ENCODE data around the gene SVEP1. TPM values are rescaled to one million over a fixed set of nuclear protein-coding genes. Genes with fewer than 3 reads are reported as not detected.

The SVEP1 gene
- total and polyA plus RNA-seq, 2 experiments from 2014 or later: 0.18 to 0.63 TPM

DNA sequence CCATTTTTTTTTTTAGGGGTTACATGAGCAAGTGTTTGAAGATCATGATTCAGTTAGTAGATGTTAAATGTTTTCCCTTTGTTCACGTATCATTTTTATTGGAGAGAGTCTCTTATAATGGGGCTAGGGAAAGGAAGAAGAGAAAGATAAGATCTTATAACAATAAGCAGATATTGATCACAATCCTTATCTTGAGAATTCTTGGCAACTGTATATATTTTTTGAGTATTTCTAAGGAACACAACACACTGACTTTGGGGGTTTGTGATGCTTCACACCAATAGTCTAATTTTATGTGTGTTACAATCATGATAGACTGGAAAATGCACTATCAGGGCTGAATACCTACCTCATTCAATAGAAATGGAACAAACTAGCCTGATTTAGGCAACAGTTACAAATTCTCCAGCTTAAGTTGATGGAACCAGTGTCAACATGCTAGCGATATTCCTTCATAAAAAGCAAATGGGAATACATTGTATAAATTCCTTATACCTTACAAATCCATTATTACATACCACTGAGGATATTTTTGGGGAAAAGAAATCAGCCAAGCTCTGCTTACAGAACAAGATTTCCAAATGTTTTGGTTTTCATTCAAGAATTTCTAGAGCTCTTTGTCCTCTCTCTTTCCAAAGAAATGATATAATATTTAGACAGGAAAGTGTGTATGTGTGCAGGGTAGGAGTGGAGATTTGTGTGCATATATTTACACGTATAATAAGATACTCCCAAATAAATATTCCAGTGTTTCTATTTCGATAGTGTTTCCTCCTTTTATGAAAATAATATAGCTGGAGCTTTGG lies 41.5 kb downstream of the SVEP1 start:
- no peaks in the 10 kb centered on the region for H3K79me2 ChIP-seq (replicated peaks; ENCODE audit: insufficient read depth)
- no peaks in the 10 kb centered on the region for H4K20me1 ChIP-seq (replicated peaks; ENCODE audit: insufficient read depth)
- H3K4me3 ChIP-seq: no peak overlapping the region
- no peak overlapping the region for H2AFZ ChIP-seq
- TF ChIP-seq, protein P1, sequence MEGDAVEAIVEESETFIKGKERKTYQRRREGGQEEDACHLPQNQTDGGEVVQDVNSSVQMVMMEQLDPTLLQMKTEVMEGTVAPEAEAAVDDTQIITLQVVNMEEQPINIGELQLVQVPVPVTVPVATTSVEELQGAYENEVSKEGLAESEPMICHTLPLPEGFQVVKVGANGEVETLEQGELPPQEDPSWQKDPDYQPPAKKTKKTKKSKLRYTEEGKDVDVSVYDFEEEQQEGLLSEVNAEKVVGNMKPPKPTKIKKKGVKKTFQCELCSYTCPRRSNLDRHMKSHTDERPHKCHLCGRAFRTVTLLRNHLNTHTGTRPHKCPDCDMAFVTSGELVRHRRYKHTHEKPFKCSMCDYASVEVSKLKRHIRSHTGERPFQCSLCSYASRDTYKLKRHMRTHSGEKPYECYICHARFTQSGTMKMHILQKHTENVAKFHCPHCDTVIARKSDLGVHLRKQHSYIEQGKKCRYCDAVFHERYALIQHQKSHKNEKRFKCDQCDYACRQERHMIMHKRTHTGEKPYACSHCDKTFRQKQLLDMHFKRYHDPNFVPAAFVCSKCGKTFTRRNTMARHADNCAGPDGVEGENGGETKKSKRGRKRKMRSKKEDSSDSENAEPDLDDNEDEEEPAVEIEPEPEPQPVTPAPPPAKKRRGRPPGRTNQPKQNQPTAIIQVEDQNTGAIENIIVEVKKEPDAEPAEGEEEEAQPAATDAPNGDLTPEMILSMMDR (conservative IDR thresholded peaks at IDR 0.05; ENCODE audit: low read depth in 2 of 2): no peak
- TF ChIP-seq NANOG (IDR thresholded peaks at IDR 0.05; ENCODE audit: borderline replicate concordance): no peak
- TF ChIP-seq STAT1 (IDR thresholded peaks at IDR 0.05; ENCODE audit: unreplicated experiment): no peak
- TF ChIP-seq POLR2AphosphoS5 (IDR thresholded peaks at IDR 0.05; ENCODE audit: low read depth): no peak
- no peak for TF ChIP-seq CREB1 (CRISPR knock-in tag; IDR thresholded peaks at IDR 0.05; ENCODE audit: low read depth)
- H3K4me1 ChIP-seq (ENCODE audit: insufficient read depth): no peaks in the 10 kb centered on the region
- DNase-seq (ENCODE audit: low spot score) (no peak), ATAC-seq (no peak)
- 0 out of 2 replicates have a peak, but pooled peaks cover 1% of the 10 kb centered on the region for H3K9me2 ChIP-seq (ENCODE audit: insufficient read depth)
- no peaks in the 10 kb centered on the region for H3K4me1 Mint-ChIP-seq
- no peaks in the 10 kb centered on the region for H3K27me3 Mint-ChIP-seq (ENCODE audit: insufficient read depth, low read depth, poor library complexity)
- H3K4me2 ChIP-seq: no peak overlapping the region
- no peak overlapping the region for H3K27ac Mint-ChIP-seq
- no peak overlapping the region for H3K27ac ChIP-seq (ENCODE audit: low read depth)
- no peaks in the 10 kb centered on the region for H3K36me3 ChIP-seq (ENCODE audit: insufficient read depth)
- no peaks in the 10 kb centered on the region for H3K27me3 ChIP-seq (ENCODE audit: insufficient read depth)
- no peaks in the 10 kb centered on the region for H3F3A ChIP-seq (replicated peaks; ENCODE audit: low read depth)
- H3K9me3 Mint-ChIP-seq: peaks cover 12% of the 10 kb centered on the region; the same call in 2 of the 3 replicates
- H3K36me3 Mint-ChIP-seq (ENCODE audit: low read depth): no peaks in the 10 kb centered on the region
- no peak overlapping the region for H3K4me3 Mint-ChIP-seq

GRCh38 chr9:110536822-110537221 lies 42.7 kb downstream of the SVEP1 start:
- ATAC-seq: no peak
- H3K4me1 Mint-ChIP-seq: no peaks in the 10 kb centered on the region
- TF ChIP-seq JUNB (IDR thresholded peaks at IDR 0.05; ENCODE audit: unreplicated experiment) (no peak), NANOG (IDR thresholded peaks at IDR 0.05; ENCODE audit: borderline replicate concordance) (no peak), POLR2AphosphoS5 (IDR thresholded peaks at IDR 0.05; ENCODE audit: low read depth) (no peak), ZNF114 (CRISPR knock-in tag; IDR thresholded peaks at IDR 0.05) (no peak), EZH2 (IDR thresholded peaks at IDR 0.05; ENCODE audit: low read depth, unreplicated experiment) (no peak), ZNF462 (CRISPR knock-in tag; IDR thresholded peaks at IDR 0.05) (no peak)
- TF ChIP-seq, protein P2, sequence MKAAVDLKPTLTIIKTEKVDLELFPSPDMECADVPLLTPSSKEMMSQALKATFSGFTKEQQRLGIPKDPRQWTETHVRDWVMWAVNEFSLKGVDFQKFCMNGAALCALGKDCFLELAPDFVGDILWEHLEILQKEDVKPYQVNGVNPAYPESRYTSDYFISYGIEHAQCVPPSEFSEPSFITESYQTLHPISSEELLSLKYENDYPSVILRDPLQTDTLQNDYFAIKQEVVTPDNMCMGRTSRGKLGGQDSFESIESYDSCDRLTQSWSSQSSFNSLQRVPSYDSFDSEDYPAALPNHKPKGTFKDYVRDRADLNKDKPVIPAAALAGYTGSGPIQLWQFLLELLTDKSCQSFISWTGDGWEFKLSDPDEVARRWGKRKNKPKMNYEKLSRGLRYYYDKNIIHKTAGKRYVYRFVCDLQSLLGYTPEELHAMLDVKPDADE (IDR thresholded peaks at IDR 0.05): no peak

More at GRCh38 chr9:110536822-110537221, 42.7 kb downstream of the SVEP1 start:
- Histone ChIP-seq H3K4me3 (no peak overlapping the region), H4K20me1 (replicated peaks; ENCODE audit: insufficient read depth) (no peaks in the 10 kb centered on the region), H3K4me2 (no peak overlapping the region), H3K27ac (ENCODE audit: low read depth) (no peak overlapping the region), H3K27me3 (ENCODE audit: insufficient read depth) (no peaks in the 10 kb centered on the region), H3K9me2 (ENCODE audit: insufficient read depth) (no peaks in the 10 kb centered on the region), H3K4me1 (ENCODE audit: insufficient read depth) (no peaks in the 10 kb centered on the region), H2AFZ (no peak overlapping the region), H3K79me2 (replicated peaks; ENCODE audit: insufficient read depth) (no peaks in the 10 kb centered on the region), H3K36me3 (ENCODE audit: insufficient read depth) (no peaks in the 10 kb centered on the region), H3F3A (replicated peaks; ENCODE audit: low read depth) (no peaks in the 10 kb centered on the region)
- Mint-ChIP-seq H3K4me3 (no peak overlapping the region), H3K27me3 (ENCODE audit: insufficient read depth, low read depth, poor library complexity) (no peaks in the 10 kb centered on the region), H3K9me3 (peaks cover 12% of the 10 kb centered on the region; the same call in 2 of the 3 replicates), H3K36me3 (ENCODE audit: low read depth) (no peaks in the 10 kb centered on the region), H3K27ac (no peak overlapping the region)
- DNase-seq (ENCODE audit: low spot score): no peak
